Heart left ventricle (tissue), 16 donors: ENCODE measurements around the gene NEFH. TPM values are rescaled to one million over a fixed set of nuclear protein-coding genes. Genes with fewer than 3 reads are reported as not detected.
A peak's percentile ranks its signal among the peaks of the same experiment; 100 is the strongest.

Experiments used
- ATAC-seq, 4 donors: fragments of 200-7000 bp; cut with Tn5 transposase; one replicate each; pipeline ENCODE4 v1.9.1; 2020 to 2022; ENCODE audit warnings: moderate library complexity in 4 of 4, mild to moderate bottlenecking in 3 of 4, moderate number of reproducible peaks in 1 of 4
- DNase-seq, 5 donors: peaks; one replicate each; pipeline ENCODE4 v3.0.0-alpha.2; 2020
- H3K27ac ChIP-seq, 12 donors: fragments of 200-600 bp; sonication (generic) in 4 of 12; one replicate each; pipeline versions ENCODE4 v1.5.0 to v1.8.0; 2016 to 2022; ENCODE audit warnings: mild to moderate bottlenecking in 2 of 12
- H3K27me3 ChIP-seq, 9 donors: fragments of 200-600 bp; sonication (generic) in 2 of 9; one replicate each; pipeline versions ENCODE4 v1.5.1 to v1.8.0; 2016 to 2022; ENCODE audit warnings: mild to moderate bottlenecking in 3 of 9
- H3K36me3 ChIP-seq, 9 donors: fragments of 200-600 bp; sonication (generic) in 2 of 9; one replicate each; pipeline versions ENCODE4 v1.5.0 to v1.8.0; 2018 to 2022; ENCODE audit warnings: mild to moderate bottlenecking in 2 of 9
- H3K4me1 ChIP-seq, 12 donors: fragments of 200-600 bp; sonication (generic) in 4 of 12; one replicate each; pipeline versions ENCODE4 v1.5.0 to v1.8.0; 2016 to 2022; ENCODE audit warnings: mild to moderate bottlenecking in 3 of 12
- H3K4me3 ChIP-seq, 12 donors: fragments of 200-600 bp; sonication (generic) in 4 of 12; one replicate each; pipeline versions ENCODE4 v1.5.0 to v1.8.0; 2017 to 2022; ENCODE audit warnings: mild to moderate bottlenecking in 9 of 12, moderate library complexity in 4 of 12
- H3K9me3 ChIP-seq, 12 donors: fragments of 200-600 bp; sonication (generic) in 4 of 12; one replicate each; pipeline versions ENCODE4 v1.5.0 to v1.8.0; 2016 to 2022; ENCODE audit warnings: mild to moderate bottlenecking in 1 of 12
- POLR2A ChIP-seq, 2 donors: fragments of 450-650 bp; IDR thresholded peaks; one replicate each; pipeline ENCODE4 v1.6.1; 2017; ENCODE audit warnings: antibody characterized with exemption in 2 of 2, mild to moderate bottlenecking in 2 of 2, moderate library complexity in 2 of 2
- WGBS, 4 donors: extraction: QIAGEN DNeasy Blood & Tissue Kit in 2 of 4; methylation state at CpG; one replicate each; pipeline versions ENCODE4 v1.1.5 to v1.1.7; 2013 to 2018; 5-methylcytosine and 5-hydroxymethylcytosine counted together
- intact Hi-C, 10 donors: fragments of 100-400 bp; cut with DNase I; formaldehyde crosslinking; loops; one replicate each; pipeline versions ENCODE4 v1.11.1 to v1.14.2; 2022
- polyA plus RNA-seq, 2 donors: library from polyadenylated mRNA; stranded (reverse); fragments of 200-250 nt; gene quantifications; one replicate each; pipeline ENCODE4 v1.2.3, GENCODE V29; 2013
- total RNA-seq, 9 donors: library from RNA; depleted of rRNA in 2 of 9; stranded (reverse); fragments of >200 nt in 2 of 9; fragmentation: NEBNext Ultra II Directional in 3 of 9; extraction: Animal tissue kit (Norgen Biotek cat#: 25700) in 3 of 9; gene quantifications; one replicate each; pipeline versions ENCODE4 v1.1.0 to v1.2.4, GENCODE V29; 2016 to 2023
- TF ChIP-seq, protein P1 (sequence below), 12 donors: fragments of 200-600 bp; sonication (generic) in 4 of 12; IDR thresholded peaks; one replicate each; pipeline versions ENCODE4 v1.5.0 to v1.8.0; 2018 to 2022; ENCODE audit warnings: antibody characterized with exemption in 12 of 12, mild to moderate bottlenecking in 5 of 12
- donor health status: ischemic (EF 13 %, LVEDD 7.1; RV severe dilation, severe dysfunction).
- donor health status: healthy with polysubstance abuse.
- donor health status: DM: no; HTN: yes; CAD: no.
- donor health status: DM: no; HTN: no; CAD: no.
- donor health status: ischemic (EF 25% LVEDD 6.9; RV normal size, moderate dysfunction).
- donor health status: ischemic (EF 25% LVEDD 5.7; RV mildly dilated, moderate dysfunction).
- donor health status: healthy.
- donor health status: DM: yes; HTN: yes; CAD: no.
- donor health status: ischemic (EF 35%, LVEDD 5.7; RV mildly dilated, moderate dysfunction).
- donor health status: nonischemic (EF 11% LVEDD 7.7; RV severe dilation, severe dysfunction).
- donor health status: DM: yes; HTN: yes; CAD: no.
- donor health status: PGD.
- donor health status: ischemic (EF 29% LVEDD 5.4; RV normal size, mild dysfunction).
- donor health status: nonischemic (EF 23%, LVEDD 6.1; RV moderate dilation, normal function).

Gene NEFH
- total and polyA plus RNA-seq, 11 donors, result 0.07 to 0.51 (median 0.13) TPM; not detected in 1

GRCh38 chr22:29464581-29464980 is 15.4 kb upstream of the NEFH start:
- H3K27me3 ChIP-seq, result peaks cover 0 to 11% (median under 1%) of the 10 kb centered on the region in 9 donors
- ATAC-seq (no peak), DNase-seq (no peak)
- intact Hi-C loops, result no loop called here
- TF ChIP-seq POLR2A (IDR thresholded peaks at IDR 0.05), result no peak
- TF ChIP-seq, protein P1, sequence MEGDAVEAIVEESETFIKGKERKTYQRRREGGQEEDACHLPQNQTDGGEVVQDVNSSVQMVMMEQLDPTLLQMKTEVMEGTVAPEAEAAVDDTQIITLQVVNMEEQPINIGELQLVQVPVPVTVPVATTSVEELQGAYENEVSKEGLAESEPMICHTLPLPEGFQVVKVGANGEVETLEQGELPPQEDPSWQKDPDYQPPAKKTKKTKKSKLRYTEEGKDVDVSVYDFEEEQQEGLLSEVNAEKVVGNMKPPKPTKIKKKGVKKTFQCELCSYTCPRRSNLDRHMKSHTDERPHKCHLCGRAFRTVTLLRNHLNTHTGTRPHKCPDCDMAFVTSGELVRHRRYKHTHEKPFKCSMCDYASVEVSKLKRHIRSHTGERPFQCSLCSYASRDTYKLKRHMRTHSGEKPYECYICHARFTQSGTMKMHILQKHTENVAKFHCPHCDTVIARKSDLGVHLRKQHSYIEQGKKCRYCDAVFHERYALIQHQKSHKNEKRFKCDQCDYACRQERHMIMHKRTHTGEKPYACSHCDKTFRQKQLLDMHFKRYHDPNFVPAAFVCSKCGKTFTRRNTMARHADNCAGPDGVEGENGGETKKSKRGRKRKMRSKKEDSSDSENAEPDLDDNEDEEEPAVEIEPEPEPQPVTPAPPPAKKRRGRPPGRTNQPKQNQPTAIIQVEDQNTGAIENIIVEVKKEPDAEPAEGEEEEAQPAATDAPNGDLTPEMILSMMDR (IDR thresholded peaks at IDR 0.05), result no peak
- H3K9me3 ChIP-seq, result no peaks in the 10 kb centered on the region
- H3K4me3 ChIP-seq, result no peak overlapping the region
- no peak overlapping the region for H3K27ac ChIP-seq
- no peaks in the 10 kb centered on the region for H3K36me3 ChIP-seq
- WGBS, 4 donors, result 72 to 84% (median 81%) methylated on average over 6 to 7 of the region's 7 CpGs
- no peaks in the 10 kb centered on the region for H3K4me1 ChIP-seq

- intact Hi-C loops, result no loop called here
- DNase-seq, result no peak
- no peak overlapping the region for H3K27ac ChIP-seq
- H3K9me3 ChIP-seq, result no peaks in the 10 kb centered on the region
- H3K27me3 ChIP-seq, result peaks cover 0 to 36% (median 12%) of the 10 kb centered on the region in 9 donors
- H3K4me3 ChIP-seq, result peak overlapping the region in 1 of 12 donors; percentile 11
- H3K4me1 ChIP-seq, result peaks cover 0 to 11% (median 1%) of the 10 kb centered on the region in 12 donors
- 28 to 40% (median 35%) methylated on average over 5 to 9 of the region's 9 CpGs for WGBS, 4 donors
- TF ChIP-seq, protein P1 (IDR thresholded peaks at IDR 0.05), result no peak
- no peak for TF ChIP-seq POLR2A (IDR thresholded peaks at IDR 0.05)
- H3K36me3 ChIP-seq, result no peaks in the 10 kb centered on the region
- no peak for ATAC-seq
These were observed 10.3 kb upstream of the NEFH start for GRCh38 chr22:29469755-29470154.

DNA sequence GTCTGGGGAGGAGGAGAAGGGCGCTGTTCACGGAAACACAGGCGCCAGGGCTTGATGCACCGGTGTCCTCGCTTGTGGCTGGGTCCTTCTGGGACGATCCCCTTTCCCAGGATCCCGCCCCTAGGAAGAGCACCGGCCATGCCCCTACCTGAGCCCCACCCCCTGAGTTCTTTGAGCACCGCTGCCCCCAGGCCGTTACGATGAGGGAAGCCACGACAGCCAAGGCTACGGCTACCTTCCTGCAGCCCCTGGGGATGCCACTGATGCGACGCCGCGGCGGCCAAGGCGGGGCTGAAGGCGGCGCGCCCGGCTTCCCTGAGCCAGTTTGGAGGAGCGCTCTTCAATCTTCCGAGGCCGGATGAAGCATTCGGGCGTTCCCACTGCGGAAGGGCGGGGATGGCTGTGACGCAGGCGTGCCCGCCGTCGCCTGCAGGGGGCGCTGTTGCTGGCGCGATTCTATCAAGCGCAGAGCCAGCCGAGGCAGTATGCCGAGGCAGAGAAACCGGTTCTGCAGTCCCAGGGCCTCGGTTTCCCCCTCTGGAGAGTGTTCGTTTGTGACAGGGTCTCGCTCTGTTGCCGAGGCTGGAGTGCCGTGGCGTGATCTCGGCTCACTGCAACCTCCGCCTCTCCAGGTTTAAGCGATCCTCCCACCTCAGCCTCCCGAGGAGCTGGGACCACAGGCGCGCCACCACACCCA is 9.7 kb upstream of the NEFH start:
- H3K27me3 ChIP-seq, result peaks cover 0 to 42% (median 12%) of the 10 kb centered on the region in 9 donors

DNA sequence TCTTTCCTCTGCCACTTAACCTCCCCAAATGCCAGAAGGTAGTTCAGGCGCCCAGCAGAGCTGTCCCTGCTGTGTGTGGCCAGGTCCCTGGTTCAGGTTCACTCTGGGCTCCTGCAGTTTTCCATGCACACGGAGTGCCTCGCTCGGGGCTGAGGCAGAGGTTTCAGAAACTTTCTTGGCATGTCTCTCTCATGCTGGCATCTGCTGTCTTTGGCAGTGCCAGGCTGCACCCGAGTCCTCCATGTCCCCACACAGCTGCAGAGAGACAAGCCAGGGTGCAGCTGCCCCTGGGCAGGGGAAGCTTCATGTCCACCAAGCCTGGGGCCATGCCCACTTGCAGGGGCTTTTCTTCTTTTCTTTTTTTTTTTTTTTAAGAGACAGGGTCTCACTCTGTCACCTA is 7.0 kb upstream of the NEFH start:
- Histone ChIP-seq H3K36me3 (no peaks in the 10 kb centered on the region), H3K9me3 (no peaks in the 10 kb centered on the region), H3K27me3 (peaks cover 0 to 60% (median 15%) of the 10 kb centered on the region in 9 donors), H3K4me3 (no peak overlapping the region), H3K4me1 (peaks cover 0 to 11% (median 1%) of the 10 kb centered on the region in 12 donors), H3K27ac (no peak overlapping the region)
- WGBS, 4 donors, result 63 to 78% (median 73%) methylated on average over 5 of the region's 5 CpGs
- ATAC-seq, result no peak
- TF ChIP-seq POLR2A (IDR thresholded peaks at IDR 0.05), result no peak
- TF ChIP-seq, protein P1 (IDR thresholded peaks at IDR 0.05), result no peak
- DNase-seq, result no peak
- intact Hi-C loops, result no loop called here

More for the DNA sequence above, 9.7 kb upstream of the NEFH start:
- peak overlapping the region in 10 of 12 donors; percentile 7 to 42 (median 33) for H3K4me3 ChIP-seq
- ATAC-seq (peak; percentile 26 to 82 (median 78)), DNase-seq (peak; percentile 35 to 71 (median 56))
- intact Hi-C loops, result no loop called here
- H3K27ac ChIP-seq, result no peak overlapping the region
- no peaks in the 10 kb centered on the region for H3K9me3 ChIP-seq
- WGBS, 4 donors, result 11 to 27% (median 14%) methylated on average over 35 to 54 of the region's 54 CpGs
- peaks cover 0 to 11% (median 1%) of the 10 kb centered on the region in 12 donors for H3K4me1 ChIP-seq
- no peaks in the 10 kb centered on the region for H3K36me3 ChIP-seq
- TF ChIP-seq POLR2A (IDR thresholded peaks at IDR 0.05), result no peak
- TF ChIP-seq, protein P1 (IDR thresholded peaks at IDR 0.05), result peak; percentile 61 to 91 (median 80)
